GM21619 (cell line): ENCODE measurements around the gene CACNA2D2.

ENCODE experiments used
- ATAC-seq: cut with Tn5 transposase; IDR thresholded peaks from one replicate; pipeline ENCODE4 v1.9.1; 2021; ENCODE audit not compliant: unreplicated experiment

CACNA2D2 gene

GRCh38 chr3:50503504-50504342 lies at the start of gene CACNA2D2:
CACNA2D2 (minus strand) TSS chr3:50503634; CDS start chr3:50503423, 211 bp downstream.
- ATAC-seq, result no peak

- no peak for ATAC-seq
Measured at GRCh38 chr3:50552598-50552997, 49.2 kb upstream of the CACNA2D2 start.

GRCh38 chr3:50551681-50552435 lies 48.4 kb upstream of the CACNA2D2 start:
- no peak for ATAC-seq

GRCh38 chr3:50551054-50551659 lies 47.7 kb upstream of the CACNA2D2 start:
- no peak for ATAC-seq

GRCh38 chr3:50550079-50550736 lies 46.8 kb upstream of the CACNA2D2 start:
- no peak for ATAC-seq

- ATAC-seq, result no peak
Measured at GRCh38 chr3:50549226-50549625, 45.8 kb upstream of the CACNA2D2 start.

GRCh38 chr3:50545781-50546180 lies 42.3 kb upstream of the CACNA2D2 start:
- ATAC-seq, result no peak

GRCh38 chr3:50542177-50543034 lies 39.0 kb upstream of the CACNA2D2 start:
- no peak for ATAC-seq

GRCh38 chr3:50539356-50540286 lies 36.2 kb upstream of the CACNA2D2 start:
- no peak for ATAC-seq

GRCh38 chr3:50537421-50538129 lies 34.1 kb upstream of the CACNA2D2 start:
- ATAC-seq, result no peak

GRCh38 chr3:50536471-50537180 lies 33.2 kb upstream of the CACNA2D2 start:
- no peak for ATAC-seq

GRCh38 chr3:50534681-50535330 lies 31.4 kb upstream of the CACNA2D2 start:
- ATAC-seq, result no peak

GRCh38 chr3:50533807-50534461 lies 30.5 kb upstream of the CACNA2D2 start:
- no peak for ATAC-seq

GRCh38 chr3:50533316-50533715 lies 29.9 kb upstream of the CACNA2D2 start:
- ATAC-seq, result no peak

GRCh38 chr3:50532062-50532705 lies 28.8 kb upstream of the CACNA2D2 start:
- no peak for ATAC-seq

GRCh38 chr3:50531201-50531600 lies 27.8 kb upstream of the CACNA2D2 start:
- no peak for ATAC-seq
